ENCODE results near the gene CFAP73. TPM values are rescaled to one million over a fixed set of nuclear protein-coding genes. Genes with fewer than 3 reads are reported as not detected.
"Not testable (repeated sequence)": the region's sequence is repeated elsewhere in the genome, so short reads cannot be mapped to it uniquely, and the experiment has no call there.

CFAP73 gene
- total RNA-seq, 1 donor from 2014 or later, result not detected

GRCh38 chr12:113137861-113138783 is 11.4 kb upstream of the CFAP73 start:
- DNase-seq (ENCODE audit: low spot score), result no peak

GRCh38 chr12:113138826-113139225 is 10.7 kb upstream of the CFAP73 start:
- DNase-seq (ENCODE audit: low spot score), result no peak
- intact Hi-C loops (cut with DNase I), result no loop called here

More at GRCh38 chr12:113137861-113138783, 11.4 kb upstream of the CFAP73 start:
- intact Hi-C loops (cut with DNase I), result no loop called here

DNA sequence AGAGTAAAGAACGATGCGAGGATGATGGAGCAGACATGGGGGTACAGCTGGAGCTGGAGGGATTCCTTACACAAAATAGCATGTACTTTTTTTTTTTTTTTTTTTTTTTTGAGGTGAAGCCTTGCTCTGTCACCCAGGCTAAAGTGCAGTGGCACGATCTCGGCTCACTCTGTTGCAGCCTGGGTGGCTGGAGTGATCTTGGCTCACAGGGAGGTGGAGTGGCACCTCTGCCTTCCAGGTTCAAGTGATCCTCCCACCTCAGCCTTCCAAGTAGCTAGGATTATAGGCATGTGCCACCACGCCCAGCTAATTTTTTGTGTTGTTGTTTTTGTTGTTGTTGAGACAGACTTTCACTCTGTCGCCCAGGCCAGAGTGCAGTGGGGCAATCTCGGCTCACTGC is 8.8 kb upstream of the CFAP73 start:
- no peak for DNase-seq (ENCODE audit: low spot score)
- intact Hi-C loops (cut with DNase I), result no loop called here

GRCh38 chr12:113141716-113142115 is 7.8 kb upstream of the CFAP73 start:
- intact Hi-C loops (cut with DNase I); DNase-seq (ENCODE audit: low spot score): not testable (repeated sequence)

GRCh38 chr12:113142173-113142885 is 7.2 kb upstream of the CFAP73 start:
- intact Hi-C loops (cut with DNase I), result no loop called here
- no peak for DNase-seq (ENCODE audit: low spot score)

DNA sequence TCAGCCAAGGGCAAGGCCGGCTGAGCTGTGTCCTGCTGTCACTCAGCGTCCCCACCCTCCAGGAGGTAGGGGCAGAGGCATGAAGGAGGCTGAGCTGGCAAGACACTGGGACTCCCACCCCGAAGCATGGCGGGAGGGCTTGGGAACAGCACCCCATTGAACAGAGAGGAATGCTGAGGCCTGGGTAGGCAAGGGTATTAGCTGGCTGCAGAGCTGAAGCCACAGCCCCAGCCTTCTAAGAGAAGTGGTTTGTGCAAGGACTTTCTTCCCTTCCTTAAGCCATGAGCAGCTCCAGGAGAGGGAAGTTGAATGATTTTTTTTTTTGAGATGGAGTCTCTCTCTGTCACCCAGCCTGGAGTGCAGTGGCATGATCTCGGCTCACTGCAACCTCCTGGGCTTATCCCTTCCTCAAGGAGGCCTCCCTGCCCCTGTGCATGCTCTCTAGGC is 6.6 kb upstream of the CFAP73 start:
- DNase-seq (ENCODE audit: low spot score), result no peak
- intact Hi-C loops (cut with DNase I), result no loop called here

DNA sequence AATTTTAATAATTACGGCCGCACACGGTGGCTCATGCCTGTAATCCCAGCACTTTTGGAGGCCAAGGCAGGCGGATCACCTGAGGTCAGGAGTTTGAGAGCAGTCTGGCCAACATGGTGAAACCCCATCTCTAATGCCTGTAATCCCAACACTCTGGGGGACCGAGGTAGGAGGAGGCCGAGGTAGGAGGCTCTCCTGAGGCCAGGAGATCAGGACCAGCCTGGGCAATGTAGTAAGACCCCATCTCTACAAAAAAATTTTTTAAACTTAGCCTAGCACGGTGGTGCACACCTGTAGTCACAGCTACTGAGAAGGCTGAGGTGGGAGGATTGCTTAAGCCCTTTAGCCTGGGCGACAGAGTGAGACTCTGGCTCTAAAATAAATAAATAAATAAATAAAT is 5.6 kb upstream of the CFAP73 start:
- intact Hi-C loops (cut with DNase I), result no loop called here
- DNase-seq (ENCODE audit: low spot score), result no peak

DNA sequence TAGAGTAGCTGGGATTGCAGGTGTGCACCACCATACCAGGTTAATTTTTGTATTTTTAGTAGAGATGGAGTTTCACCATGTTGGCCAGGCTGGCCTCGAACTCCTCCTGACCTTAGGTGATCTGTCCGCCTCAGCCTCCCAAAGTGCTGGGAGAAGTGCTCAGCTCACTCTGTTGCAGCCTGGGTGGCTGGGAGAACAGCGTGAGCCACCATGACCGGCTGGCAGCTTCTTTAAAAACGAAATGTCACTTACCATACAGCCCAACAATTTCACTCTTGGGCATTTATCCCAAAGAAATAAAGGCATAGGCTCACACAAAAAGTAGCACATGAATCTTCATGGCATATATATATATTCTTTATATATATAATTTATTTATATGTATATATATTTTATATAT is 4.7 kb upstream of the CFAP73 start:
- no peak for DNase-seq (ENCODE audit: low spot score)
- intact Hi-C loops (cut with DNase I), result no loop called here

GRCh38 chr12:113145720-113146551 is 3.6 kb upstream of the CFAP73 start:
- intact Hi-C loops (cut with DNase I), result no loop called here
- DNase-seq (ENCODE audit: low spot score), result no peak

DNA sequence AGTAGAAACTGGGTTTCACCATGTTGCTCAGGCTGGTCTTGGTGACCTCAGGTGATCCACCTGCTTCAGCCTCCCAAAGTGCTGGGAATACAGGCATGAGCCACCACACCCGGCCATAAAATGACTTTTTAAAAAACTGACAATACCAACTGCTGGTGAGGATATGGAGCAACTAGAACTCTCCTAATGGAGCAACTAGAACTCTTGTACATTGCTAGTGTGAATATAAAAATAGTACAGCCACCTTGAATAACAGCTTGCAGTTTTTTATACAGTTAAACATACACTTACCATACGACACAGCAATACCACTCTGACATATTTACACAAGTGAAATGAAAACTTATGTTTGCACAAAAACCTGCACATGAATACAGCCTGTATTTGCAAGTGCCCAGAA is 2.5 kb upstream of the CFAP73 start:
- intact Hi-C loops (cut with DNase I), result no loop called here
- DNase-seq (ENCODE audit: low spot score), result no peak

- DNase-seq (ENCODE audit: low spot score), result no peak
- intact Hi-C loops (cut with DNase I), result loop anchor here (2.0 kb wide), 1 partner anchor 103 kb away; no protein-coding TSS in a partner anchor
Observed at GRCh38 chr12:113151655-113152054, 2.1 kb downstream of the CFAP73 start.

DNA sequence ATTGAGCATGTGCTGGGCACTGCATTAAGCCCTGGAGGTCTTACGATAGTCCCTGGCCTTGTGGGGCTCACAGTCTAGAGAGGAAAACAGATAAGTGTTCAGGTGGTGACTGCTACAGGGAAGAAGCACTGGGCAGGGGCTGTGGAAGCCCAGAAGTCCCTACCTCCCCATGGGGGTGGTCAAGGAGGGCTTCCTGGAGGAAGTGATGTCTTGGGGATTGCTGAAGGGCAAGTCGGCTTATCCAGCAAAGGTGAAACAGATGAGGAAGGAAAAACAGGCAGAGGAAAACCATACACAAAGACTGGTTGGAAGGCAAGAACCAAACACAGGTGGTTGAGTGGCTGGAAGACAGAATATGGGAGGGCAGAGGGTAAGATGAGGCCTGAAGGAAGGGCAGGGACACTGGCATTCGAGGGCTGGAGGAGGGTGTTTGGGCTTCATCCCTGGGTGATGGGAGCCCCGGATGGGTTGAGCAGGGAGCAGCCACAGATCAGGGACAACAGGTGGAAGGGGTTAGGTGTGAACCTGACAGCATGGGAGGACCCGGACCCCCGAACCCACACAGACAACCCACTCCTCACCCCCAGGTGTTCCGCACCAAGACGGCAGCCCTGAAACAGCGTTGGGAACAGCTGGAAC is 2.8 kb downstream of the CFAP73 start:
- DNase-seq (ENCODE audit: low spot score), result no peak
- intact Hi-C loops (cut with DNase I), result loop anchor here (2.0 kb wide), 1 partner anchor 104 kb away; no protein-coding TSS in a partner anchor

- intact Hi-C loops (cut with DNase I), result loop anchor here (2.0 kb wide), 1 partner anchor 104 kb away; no protein-coding TSS in a partner anchor
- DNase-seq (ENCODE audit: low spot score), result no peak
Observed at GRCh38 chr12:113152835-113153814, 3.6 kb downstream of the CFAP73 start.

GRCh38 chr12:113154351-113154973 is 4.9 kb downstream of the CFAP73 start:
- intact Hi-C loops (cut with DNase I), result no loop called here
- DNase-seq (ENCODE audit: low spot score), result no peak

- no peak for DNase-seq (ENCODE audit: low spot score)
- intact Hi-C loops (cut with DNase I), result no loop called here
Observed at GRCh38 chr12:113155060-113155459, 5.5 kb downstream of the CFAP73 start.

- DNase-seq (ENCODE audit: low spot score), result no peak
- intact Hi-C loops (cut with DNase I), result no loop called here
Observed at GRCh38 chr12:113155646-113156045, 6.1 kb downstream of the CFAP73 start.

GRCh38 chr12:113157218-113157859 is 7.8 kb downstream of the CFAP73 start:
- intact Hi-C loops (cut with DNase I), result no loop called here
- no peak for DNase-seq (ENCODE audit: low spot score)

All from cardiac septum (tissue), 1 donor.